SIG-M5 (cell line): ENCODE data around the gene ITGB8.

Experiments
- DNase-seq: peaks from one replicate; lab custom pipeline; 2025; lab: John Stamatoyannopoulos, UW

Gene ITGB8

DNA sequence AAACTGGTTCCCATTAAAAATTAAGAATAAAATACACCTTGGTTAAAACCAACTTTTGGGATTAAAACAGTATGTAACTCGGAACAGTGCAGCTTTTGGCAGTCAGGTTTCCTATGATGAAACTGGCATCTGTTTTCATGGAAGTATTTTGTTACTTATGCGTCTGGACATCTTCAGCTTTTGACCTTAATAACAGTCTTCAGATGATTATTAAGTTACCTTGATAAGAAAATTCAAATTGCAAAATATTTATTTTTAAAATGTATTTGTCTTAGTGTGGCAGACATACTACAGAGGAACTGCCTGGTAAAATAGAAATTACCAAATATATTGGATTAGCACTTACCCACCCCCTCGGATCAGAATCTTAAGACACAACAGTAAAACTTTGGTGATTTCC is 100.0 kb downstream of the ITGB8 start:
- DNase-seq = no peak

DNA sequence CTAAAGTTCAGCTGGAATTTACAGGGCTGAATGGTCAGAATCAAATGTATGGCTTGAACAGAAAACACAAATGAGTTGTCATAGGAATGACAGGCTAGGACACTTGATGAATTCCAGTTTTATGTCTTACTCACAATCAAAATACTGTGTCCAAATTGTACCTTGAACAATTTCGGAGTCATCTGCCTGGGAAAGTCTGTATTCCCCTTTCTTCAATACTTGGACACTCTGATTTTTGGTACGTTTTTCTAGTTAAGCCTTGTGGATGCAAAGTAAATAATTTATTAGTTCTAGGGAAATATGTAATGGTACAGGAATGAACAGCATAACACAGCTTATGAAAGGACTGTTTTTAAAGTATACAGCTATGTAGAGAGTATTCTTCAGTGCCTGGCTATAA is 100.4 kb downstream of the ITGB8 start:
- DNase-seq = no peak

DNA sequence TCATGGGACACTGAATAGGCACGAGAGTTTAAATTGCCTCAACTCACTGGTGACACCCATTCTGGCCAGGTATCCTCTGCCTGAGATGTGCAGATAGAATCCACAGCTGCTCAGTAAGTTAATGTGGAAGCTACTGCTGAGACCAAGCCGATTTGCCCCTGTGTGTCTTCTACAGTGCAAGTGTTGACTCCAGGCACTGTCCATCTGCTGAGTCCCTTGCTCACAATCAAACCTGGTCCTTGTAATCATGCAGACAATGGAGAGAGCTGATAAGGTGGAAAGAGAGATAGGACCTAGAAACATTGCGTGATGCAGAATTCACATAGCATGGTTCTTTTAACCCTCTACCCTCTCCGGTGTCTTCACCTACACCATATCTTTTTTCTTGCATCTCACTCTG is 101.4 kb downstream of the ITGB8 start:
- DNase-seq = no peak

DNA sequence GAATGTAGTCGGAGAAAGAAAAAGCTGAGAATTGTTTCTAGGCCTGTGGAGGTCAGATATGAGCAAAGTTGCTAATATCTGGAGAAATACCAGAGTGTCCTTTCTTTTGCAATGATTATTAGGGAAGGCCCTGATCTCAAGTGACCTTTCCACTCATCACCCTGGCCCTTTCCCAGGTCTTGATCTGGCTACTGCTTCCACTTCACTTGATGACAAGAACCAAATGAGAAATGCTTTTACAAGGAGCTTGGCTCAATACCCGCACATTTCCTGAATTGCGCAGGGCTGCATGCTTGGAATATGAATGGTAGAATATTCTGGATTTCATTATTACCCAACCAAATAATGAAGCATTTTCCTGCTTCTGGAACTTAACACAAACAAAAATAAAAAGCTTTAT is 104.6 kb downstream of the ITGB8 start:
- DNase-seq = no peak

DNA sequence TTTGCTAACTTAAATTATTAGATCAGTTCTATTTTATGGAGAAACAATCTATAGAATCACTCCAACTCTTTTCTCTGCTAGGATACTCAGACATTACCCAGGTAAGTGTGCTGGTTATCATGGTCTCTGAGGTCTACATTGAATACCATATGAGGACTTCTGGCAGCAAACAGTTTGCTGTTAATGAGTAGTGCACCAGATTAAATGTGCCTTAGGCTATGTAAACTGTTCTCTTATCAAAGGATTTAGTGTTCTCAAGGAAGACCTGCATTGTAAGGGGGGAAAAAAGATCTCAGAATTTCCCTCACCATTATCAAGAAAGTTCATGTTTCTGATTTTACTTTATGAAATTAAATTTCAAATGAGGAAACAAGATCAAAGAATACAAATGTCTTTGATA is 107.5 kb downstream of the ITGB8 start:
- DNase-seq = no peak

DNA sequence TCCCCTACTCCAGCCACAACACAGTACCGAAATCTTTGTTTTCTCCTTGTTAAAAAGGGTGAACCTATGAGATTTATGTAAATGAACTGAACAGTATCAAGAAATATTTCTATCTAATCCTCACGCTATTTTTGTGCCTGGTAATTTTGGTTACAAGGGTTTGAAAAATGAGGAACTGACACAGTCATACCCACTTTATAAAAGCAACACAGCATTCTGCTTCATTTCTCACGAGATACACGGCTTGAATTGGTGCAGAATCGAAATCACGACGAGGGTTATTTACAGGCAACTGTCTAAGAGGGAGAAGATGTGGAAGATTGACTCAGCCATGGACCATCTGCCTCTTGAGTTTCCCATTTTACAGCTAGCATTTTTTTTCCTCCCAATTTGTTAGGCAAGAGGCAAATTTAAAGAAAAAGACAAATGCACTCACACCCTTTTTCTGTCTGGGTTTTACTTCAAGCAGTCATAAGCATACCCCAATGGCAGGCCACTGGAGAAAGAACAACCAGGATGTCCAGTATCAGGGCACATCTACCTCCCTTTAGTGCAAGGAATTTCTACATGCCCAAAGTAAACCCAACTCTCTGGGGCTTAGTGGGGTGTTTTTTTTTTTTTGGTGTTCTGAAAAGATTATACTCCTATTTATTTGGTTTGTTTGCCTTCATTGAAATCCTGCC is 108.1 kb downstream of the ITGB8 start:
- DNase-seq = no peak

DNA sequence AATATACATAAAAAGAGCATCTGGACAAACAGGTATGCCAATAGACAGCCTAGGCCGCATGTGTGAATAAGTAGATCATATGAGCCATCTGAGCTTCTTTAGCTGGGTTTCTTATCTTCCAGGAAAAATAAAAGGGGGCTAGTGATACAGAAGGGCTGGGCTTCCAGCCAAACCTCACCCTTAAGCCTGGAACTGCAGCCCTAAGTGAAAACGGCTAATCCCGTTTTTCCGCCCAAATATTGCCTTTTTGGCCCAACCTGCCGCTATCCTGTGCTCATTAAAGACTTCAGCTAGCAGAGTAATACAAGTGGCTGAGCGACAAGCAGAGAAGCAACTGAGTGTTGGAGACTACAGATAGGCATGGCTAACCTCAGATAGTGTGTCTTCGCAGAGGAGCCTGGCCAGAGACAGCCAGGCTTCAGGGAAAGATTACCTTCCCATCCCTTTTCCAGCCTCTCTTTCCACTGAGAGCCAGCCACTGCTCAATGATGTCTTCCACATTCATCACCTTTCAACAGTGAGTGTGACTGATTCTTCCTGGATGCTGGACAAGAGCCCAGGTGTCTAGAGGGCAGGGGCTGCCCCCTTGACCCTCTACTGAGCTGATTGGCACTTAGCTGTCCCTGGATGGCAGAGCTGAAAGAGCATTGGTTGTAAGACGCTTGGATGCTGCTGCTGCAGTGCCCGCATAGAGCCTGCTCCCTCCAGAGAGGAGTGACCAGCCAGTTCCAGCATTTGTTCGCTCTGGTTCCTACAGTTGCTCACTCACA is 108.9 kb downstream of the ITGB8 start:
- no peak for DNase-seq

DNA sequence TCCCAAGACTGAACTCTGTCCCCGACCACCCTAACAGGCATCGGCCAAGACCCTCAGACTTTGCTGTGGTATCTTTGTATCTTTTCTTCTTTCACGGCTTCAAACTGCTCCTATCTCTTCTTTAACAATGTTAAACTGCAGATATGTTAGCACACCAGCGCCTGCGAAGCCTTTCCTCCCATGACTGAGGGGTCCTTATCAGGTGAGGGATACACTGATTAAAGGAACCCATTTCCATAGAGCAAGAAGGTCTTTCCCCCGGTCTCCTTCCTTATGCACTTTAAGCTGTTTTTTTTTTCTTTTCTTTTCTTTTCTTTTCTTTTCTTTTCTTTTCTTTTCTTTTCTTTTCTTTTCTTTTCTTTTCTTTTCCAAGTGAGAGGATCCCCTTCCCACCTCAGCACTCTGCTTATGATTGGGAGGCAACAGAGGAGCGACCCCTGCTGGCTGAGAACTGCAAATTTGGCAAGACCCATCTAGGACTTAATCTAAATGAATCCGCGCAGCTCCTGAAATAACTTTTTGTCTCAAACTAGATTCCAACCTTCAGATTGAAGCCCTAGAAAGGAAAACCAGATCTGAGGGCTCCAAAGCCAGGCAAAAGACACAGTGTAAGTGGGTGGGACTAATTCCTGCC is 109.9 kb downstream of the ITGB8 start:
- DNase-seq = no peak

DNA sequence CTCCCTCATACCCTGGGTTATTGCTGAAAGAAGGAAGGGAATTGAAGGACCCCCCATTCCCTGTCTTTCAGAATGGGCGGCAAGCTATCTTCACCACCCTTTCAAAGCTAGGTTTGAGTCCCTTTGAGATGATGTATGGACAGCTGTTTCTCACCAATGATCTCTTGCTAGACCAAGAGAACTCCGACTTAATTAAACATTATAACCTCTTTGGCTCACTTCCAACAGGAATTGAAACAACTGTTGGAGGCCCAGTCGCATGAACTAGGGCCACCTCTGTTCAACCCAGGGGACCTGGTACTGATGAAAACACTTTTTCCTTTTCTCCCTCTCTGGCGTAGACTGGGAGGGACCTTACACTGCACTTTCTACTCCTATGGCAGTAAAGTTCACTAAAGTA is 110.6 kb downstream of the ITGB8 start:
- DNase-seq = no peak

DNA sequence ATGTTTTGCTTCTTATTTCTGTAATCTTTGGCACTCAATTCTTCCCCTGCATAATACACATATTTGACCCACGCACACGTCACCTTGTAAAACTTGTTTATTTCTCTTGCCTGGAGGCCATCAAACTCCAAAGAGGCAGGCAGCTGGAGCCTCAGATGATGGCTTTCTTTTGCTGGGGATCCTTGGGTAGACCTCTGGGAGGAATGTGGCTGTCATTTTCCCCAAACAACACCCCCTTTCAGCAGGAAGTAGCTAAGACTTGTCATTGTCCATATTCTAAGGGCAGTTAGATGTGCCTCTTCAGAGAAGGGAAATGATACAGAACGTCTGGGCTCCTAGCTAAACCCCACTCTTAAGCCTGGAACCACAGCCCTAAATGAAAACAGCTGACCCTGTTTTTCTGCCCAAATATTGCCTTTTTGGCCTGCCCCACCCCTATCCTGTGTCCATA is 111.3 kb downstream of the ITGB8 start:
- no peak for DNase-seq

DNA sequence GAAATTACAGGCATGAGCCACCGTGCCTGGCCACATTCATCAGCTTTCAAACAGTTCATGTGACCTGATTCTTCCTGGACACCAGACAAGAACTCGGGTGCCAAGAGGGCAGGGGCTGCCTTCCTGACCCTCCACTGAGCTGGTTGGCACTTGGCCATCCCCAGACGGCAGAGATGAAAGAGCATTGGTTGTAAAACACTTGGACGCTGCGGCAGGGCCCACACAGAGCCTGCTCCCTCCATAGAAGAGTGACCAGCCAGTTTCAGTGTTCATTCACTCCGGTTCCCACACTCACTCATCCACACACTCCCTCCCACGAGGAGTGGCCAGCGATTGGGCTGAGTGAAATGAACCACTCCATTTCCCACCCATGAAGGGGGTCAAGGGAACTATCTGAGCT is 112.3 kb downstream of the ITGB8 start:
- no peak for DNase-seq

DNA sequence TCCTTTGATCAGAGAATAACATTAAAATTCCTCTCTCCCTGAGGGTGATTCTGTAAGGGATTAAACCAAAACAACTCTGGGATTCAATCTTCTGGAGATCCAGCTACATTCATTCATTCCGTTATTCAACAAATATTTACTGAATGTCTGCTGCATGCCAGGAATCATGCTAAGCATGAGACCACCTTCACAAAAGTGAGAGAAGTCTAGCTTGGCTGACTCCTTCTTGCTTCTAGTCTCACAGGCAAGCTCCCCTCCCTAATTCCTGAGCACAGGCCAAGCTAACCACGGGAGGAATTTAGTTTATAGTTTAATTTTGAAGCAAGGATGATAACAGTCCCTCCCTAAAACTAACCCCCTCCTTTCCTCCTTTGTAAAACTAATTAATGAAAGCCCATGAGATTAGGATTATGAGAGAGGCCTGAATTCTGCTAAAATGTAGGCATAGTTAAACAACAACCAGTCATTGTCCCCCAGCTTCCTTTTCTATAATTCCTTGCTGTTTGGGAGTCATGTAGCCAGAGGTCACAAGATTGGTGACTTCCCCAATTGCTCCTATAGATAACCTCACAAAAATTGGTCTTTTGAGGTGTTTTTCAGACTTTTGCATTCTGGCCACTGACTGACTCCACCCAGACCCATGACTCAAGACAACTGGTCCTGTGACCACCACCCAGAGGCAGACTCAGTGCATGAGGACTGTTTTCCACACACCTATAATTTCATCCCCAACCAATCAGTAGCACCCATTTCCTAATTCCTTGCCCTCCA is 113.5 kb downstream of the ITGB8 start:
- no peak for DNase-seq

DNA sequence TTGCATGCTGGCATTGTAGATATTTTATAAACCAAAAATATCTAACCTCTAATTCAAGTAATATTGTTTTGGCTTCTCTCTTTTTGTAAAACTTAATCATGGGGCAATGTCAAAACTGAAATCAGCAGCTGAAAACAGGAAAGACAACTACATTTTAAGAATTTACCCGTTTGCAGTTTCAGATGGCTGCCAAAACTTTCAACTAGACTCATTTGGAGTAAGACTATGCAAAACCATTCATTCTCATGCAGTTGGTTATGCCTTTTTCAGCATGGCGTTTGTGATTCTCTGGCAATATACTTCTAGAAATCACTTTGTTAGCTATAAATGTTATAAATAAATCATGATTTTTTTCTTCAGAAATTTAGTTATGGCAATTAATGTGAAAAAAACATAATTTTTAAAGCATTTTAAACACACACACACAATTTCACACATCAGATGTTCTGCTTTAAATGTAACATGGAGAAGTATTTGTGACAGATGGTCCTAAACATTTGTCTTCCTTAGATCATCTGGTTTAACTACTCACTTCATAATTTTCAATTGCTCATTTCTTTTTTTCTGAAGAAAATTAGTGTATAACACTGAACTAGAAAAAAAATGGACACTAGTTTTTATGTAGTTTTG is 116.4 kb downstream of the ITGB8 start:
- DNase-seq = no peak

DNA sequence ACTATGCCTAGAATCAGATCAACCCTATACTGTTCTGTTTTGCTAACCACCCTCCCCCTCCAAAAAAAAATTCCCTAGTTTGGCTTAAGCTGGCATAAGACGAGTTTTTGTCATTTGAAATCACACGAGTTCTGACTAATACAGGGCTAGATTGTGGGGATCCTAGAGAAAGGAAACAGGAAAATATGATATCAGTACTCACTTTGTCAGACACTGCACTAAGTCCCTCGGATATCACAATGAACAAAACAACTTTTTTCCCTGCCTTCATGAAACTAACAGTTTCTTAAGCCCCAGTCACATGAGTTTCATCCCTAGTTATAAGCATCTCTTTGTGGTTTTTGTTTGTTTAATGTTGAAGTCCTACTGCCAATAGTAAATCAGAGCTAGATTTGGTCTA is 118.5 kb downstream of the ITGB8 start:
- no peak for DNase-seq

DNA sequence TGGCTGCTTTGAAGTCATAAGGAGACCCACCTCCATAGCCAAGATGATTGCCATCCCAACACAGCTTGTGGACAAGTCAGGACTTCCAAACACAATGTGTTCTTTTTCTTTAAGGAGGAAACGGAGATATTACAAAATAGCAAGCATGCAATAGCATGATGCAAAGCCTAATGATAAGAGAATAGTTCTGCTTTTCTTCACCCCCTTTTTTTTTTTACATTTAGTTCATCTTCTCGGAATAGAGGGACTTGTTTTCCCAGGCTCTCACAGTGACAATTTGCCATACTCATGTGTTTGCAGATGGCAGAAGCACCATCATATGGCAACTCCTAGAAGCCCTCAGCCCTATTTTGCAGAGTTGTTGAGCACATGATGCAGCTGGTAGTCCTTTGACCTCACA is 119.8 kb downstream of the ITGB8 start:
- no peak for DNase-seq

DNA sequence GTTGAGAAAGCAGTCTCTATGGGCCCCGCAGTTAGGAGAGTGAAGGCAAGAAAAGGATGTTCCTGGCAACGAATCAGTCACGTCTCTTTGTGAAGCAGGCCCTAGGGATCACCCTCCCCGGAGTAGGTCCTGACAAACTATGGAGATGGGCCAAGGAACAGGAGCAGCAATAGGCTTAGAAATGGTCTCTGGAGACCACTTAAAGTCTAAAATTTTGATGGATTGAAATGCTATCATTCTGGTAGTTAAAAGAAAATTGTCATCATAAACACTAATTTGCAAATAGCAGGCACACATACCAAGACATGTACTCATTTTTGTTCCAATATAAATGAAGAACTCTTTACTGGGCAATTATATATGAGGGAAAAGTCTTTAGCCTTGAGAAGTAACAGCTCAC is 123.5 kb downstream of the ITGB8 start:
- DNase-seq = no peak

DNA sequence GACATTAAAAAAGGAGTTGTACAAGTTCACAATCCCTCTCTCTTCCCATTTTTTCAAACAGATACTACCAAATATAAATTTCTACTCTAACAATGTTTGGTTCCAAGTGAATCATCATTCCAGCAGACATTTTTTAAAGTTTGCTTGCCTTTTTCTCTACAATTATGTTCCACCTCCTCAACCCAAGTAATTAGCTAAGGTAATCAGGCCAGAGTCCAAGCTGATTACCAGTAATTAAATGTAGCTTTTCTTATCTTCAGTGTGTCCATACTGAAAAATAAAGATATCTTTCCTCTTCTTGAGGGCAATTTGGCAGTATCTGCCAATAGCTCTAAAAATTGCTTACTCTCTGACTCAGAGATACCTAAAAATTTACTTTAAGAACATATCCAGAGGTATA is 126.0 kb downstream of the ITGB8 start:
- DNase-seq = no peak

DNA sequence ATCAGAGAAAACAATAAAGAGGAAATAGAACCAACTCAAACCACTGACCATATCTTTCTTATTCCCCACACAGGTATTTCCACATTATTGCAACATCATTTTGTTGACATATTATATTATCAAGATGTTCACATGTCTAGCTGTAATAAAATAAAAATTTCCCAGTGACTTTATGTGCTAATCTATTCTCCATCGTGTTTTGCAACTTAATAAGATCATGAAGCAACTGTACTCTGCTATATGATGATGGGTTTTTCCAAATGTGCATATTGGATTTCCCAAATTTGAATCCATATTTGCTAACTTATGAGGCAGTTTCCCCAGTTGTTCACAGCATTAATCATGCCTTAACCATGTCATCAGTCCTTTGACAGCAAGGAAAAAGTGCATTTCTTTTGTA is 127.8 kb downstream of the ITGB8 start:
- DNase-seq = no peak

DNA sequence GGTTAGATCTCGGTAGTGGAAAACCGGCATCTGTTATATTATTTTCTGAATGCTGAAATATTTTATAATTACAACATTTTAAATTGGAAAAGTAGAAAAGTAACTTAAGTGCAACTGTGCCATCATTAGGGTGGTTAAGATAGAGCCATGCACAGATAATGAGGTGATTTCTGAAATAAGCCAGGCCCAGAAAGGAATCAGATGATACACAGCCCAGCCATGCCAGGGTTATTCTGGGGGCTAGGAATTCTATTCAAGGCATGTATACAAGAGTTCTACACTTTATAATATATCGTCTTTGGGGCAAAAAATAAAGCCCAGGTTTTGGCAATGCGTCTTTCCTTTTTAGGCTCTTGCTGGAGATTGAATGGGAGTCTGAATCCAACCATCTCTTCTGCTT is 128.7 kb downstream of the ITGB8 start:
- DNase-seq = no peak

DNA sequence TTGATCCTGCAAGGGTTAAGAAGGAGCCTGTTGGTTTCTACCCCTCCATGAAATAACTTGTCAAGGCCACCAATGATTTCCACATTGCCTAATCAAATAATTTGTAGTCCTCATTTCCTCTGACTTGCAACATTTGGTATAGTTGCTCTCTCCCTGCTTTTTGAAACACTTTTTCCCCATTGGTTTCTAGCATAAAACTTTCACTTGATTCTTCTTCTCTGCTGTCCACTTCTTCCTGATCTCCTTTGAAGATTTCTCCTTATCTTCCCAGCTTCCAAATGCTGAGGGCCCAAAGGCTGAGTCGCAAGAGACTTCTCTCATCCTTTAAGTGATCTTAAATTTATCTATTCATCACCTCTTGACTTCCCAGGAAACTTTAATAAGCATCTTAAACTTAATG is 134.2 kb downstream of the ITGB8 start:
- DNase-seq = no peak
